NCI-H2107 (cell line): ENCODE data around the gene MUTYH.
"Not testable (repeated sequence)": the region's sequence is repeated elsewhere in the genome, so short reads cannot be mapped to it uniquely, and the experiment has no call there.

Source experiments
- DNase-seq: peaks from one replicate; lab custom pipeline; 2025; lab: John Stamatoyannopoulos, UW

MUTYH gene

GRCh38 chr1:45339789-45340558 is at the start of gene MUTYH, which contains the start of gene TOE1:
TSS of gene MUTYH (minus strand) at chr1:45340440. CDS start at chr1:45334505, 5,935 bp downstream.
TSS of gene TOE1 (plus strand) at chr1:45340170. CDS start at chr1:45340253, 83 bp downstream.
- DNase-seq, result peak; percentile 89

- no peak for DNase-seq
Observed at GRCh38 chr1:45386219-45386618, 46.0 kb upstream of the MUTYH start.

GRCh38 chr1:45385302-45385701 is 45.1 kb upstream of the MUTYH start:
- peak; percentile 77 for DNase-seq

GRCh38 chr1:45384213-45384612 is 44.0 kb upstream of the MUTYH start:
- not testable (repeated sequence) for DNase-seq

GRCh38 chr1:45383191-45383590 is 43.0 kb upstream of the MUTYH start:
- no peak for DNase-seq

- DNase-seq, result no peak
Observed at GRCh38 chr1:45381243-45381642, 41.0 kb upstream of the MUTYH start.

GRCh38 chr1:45380730-45381129 is 40.5 kb upstream of the MUTYH start:
- no peak for DNase-seq

GRCh38 chr1:45380125-45380524 is 39.9 kb upstream of the MUTYH start:
- DNase-seq, result no peak

- DNase-seq, result no peak
Observed at GRCh38 chr1:45379524-45379923, 39.3 kb upstream of the MUTYH start.

- no peak for DNase-seq
Observed at GRCh38 chr1:45378184-45378583, 37.9 kb upstream of the MUTYH start.

GRCh38 chr1:45375104-45376090 is 35.2 kb upstream of the MUTYH start:
- DNase-seq, result no peak

- DNase-seq, result no peak
Observed at GRCh38 chr1:45373573-45373972, 33.3 kb upstream of the MUTYH start.

GRCh38 chr1:45370575-45370974 is 30.3 kb upstream of the MUTYH start:
- DNase-seq, result no peak

- no peak for DNase-seq
Observed at GRCh38 chr1:45365051-45365450, 24.8 kb upstream of the MUTYH start.

- no peak for DNase-seq
Observed at GRCh38 chr1:45364294-45364693, 24.1 kb upstream of the MUTYH start.

GRCh38 chr1:45360981-45361380 is 20.7 kb upstream of the MUTYH start:
- peak; percentile 75 for DNase-seq

GRCh38 chr1:45359882-45360513 is 19.8 kb upstream of the MUTYH start:
- peak; percentile 48 for DNase-seq

GRCh38 chr1:45356186-45356585 is 15.9 kb upstream of the MUTYH start:
- DNase-seq, result peak; percentile 33

- no peak for DNase-seq
Observed at GRCh38 chr1:45355683-45356082, 15.4 kb upstream of the MUTYH start.

GRCh38 chr1:45354838-45355237 is 14.6 kb upstream of the MUTYH start:
- no peak for DNase-seq

GRCh38 chr1:45353685-45354084 is 13.4 kb upstream of the MUTYH start:
- DNase-seq, result no peak

- no peak for DNase-seq
Observed at GRCh38 chr1:45351508-45351907, 11.3 kb upstream of the MUTYH start.
